K562 (cell line): ENCODE data around the gene VPS4B. TPM values are rescaled to one million over a fixed set of nuclear protein-coding genes. Genes with fewer than 3 reads are reported as not detected.

ENCODE experiments used
- CXXC5 ChIP-seq: fragments of 250-450 bp; sonication (Bioruptor Pico); IDR thresholded peaks from 2 replicates; pipeline ENCODE4 v1.8.0; 2022; ENCODE audit warnings: inconsistent platforms, mild to moderate bottlenecking, moderate library complexity
- DACH1 ChIP-seq: fragments of 450-650 bp; IDR thresholded peaks from 2 replicates; pipeline ENCODE4 v1.6.1; 2018; ENCODE audit not compliant: partially characterized antibody
- FOS ChIP-seq: IDR thresholded peaks from 3 replicates; pipeline ENCODE4 v1.6.1; 2011; ENCODE audit not compliant: insufficient read length; ENCODE audit errors: extremely low read depth
- GTF2A2 ChIP-seq: IDR thresholded peaks from 2 replicates; pipeline ENCODE4 v1.6.1; 2016; ENCODE audit warnings: mild to moderate bottlenecking, missing genetic modification characterization, missing compliant biosample characterization
- HOXB6 ChIP-seq: fragments of 250-450 bp; sonication (Bioruptor Pico); IDR thresholded peaks from 2 replicates; pipeline ENCODE4 v1.5.1; 2022; ENCODE audit warnings: mild to moderate bottlenecking, borderline replicate concordance
- KAT7 ChIP-seq: sonication (generic); formaldehyde crosslinking; IDR thresholded peaks from 2 replicates; pipeline ENCODE4 v1.8.0; 2022; ENCODE audit warnings: missing genetic modification reagents, mild to moderate bottlenecking, borderline replicate concordance
- KLF16 ChIP-seq: IDR thresholded peaks from 2 replicates; pipeline ENCODE4 v1.6.1; 2016; ENCODE audit warnings: antibody characterized with exemption
- NFIC ChIP-seq: fragments of 450-650 bp; IDR thresholded peaks from 2 replicates; pipeline ENCODE4 v1.6.1; 2017; ENCODE audit warnings: mild to moderate bottlenecking, inconsistent platforms
- SIX5 ChIP-seq, 2 experiments: IDR thresholded peaks; 2 replicates each; pipeline ENCODE4 v1.6.1; 2011; ENCODE audit warnings: low read length in 2 of 2, borderline replicate concordance in 1 of 2, low read depth in 1 of 2, mild to moderate bottlenecking in 1 of 2, moderate library complexity in 1 of 2; ENCODE audit not compliant: insufficient read depth in 1 of 2
- TRIM24 ChIP-seq, 2 experiments: fragments of 450-650 bp; IDR thresholded peaks; 2 replicates each; pipeline ENCODE4 v1.6.1; 2016
- ZBTB49 ChIP-seq: sonication (generic); formaldehyde crosslinking; IDR thresholded peaks from 2 replicates; pipeline ENCODE4 v1.8.0; 2022; ENCODE audit warnings: missing genetic modification reagents, mild to moderate bottlenecking, borderline replicate concordance
- ZEB2 ChIP-seq: fragments of 450-650 bp; IDR thresholded peaks from 2 replicates; pipeline ENCODE4 v1.6.1; 2016
- ZNF407 ChIP-seq: fragments of 450-650 bp; IDR thresholded peaks from 2 replicates; pipeline ENCODE4 v1.6.1; 2016; ENCODE audit warnings: low read depth
- ZNF583 ChIP-seq: fragments of 250-450 bp; sonication (Bioruptor Pico); IDR thresholded peaks from 2 replicates; pipeline ENCODE4 v1.4.0; 2020
- ZNF586 ChIP-seq: fragments of 450-650 bp; formaldehyde crosslinking; conservative IDR thresholded peaks from 2 replicates; pipeline ENCODE4 v1.4.0; 2020; ENCODE audit warnings: mild to moderate bottlenecking, moderate library complexity
- ZNF77 ChIP-seq: fragments of 250-450 bp; sonication (Bioruptor Pico); IDR thresholded peaks from 2 replicates; pipeline ENCODE4 v1.5.0; 2020
- polyA plus RNA-seq, 8 experiments: library from polyadenylated mRNA; depleted of rRNA in 4 of 8; stranded (reverse) in 5 of 8; unstranded in 3 of 8; fragments of >200 nt; fragmentation: Nextera tagmentation in 2 of 8; fragmentation: Illumina TruSeq in 1 of 8; extraction: Ambion mirVana in 2 of 8; extraction: Trizol in 1 of 8; gene quantifications; 2 replicates each; pipeline versions ENCODE4 v1.2.1 to v1.2.3, GENCODE V29; 2011 to 2014; ENCODE audit warnings: inconsistent platforms in 1 of 8, missing spikeins in 1 of 8
- total RNA-seq, 7 experiments: library from RNA; depleted of rRNA in 6 of 7; stranded (reverse); fragments of >200 nt in 6 of 7; fragmentation: Illumina TruSeq in 2 of 7; extraction: Trizol in 2 of 7; gene quantifications; 2 replicates each; pipeline versions ENCODE4 v1.2.1 to v1.2.3, GENCODE V29; 2011 to 2021; ENCODE audit warnings: low replicate concordance in 1 of 7
- TF ChIP-seq, protein P1 (sequence below): fragments of 250-450 bp; sonication (Bioruptor Pico); IDR thresholded peaks from 2 replicates; pipeline ENCODE4 v1.9.0; 2021; ENCODE audit warnings: mild to moderate bottlenecking, inconsistent platforms

The VPS4B gene
- total and polyA plus RNA-seq, 9 of the 15 experiments (the other 6 are each of a cell fraction or from before 2014, with no cell fraction given) = 7.3 to 16.4 (median 10.4) TPM

- no peak for TF ChIP-seq ZNF407
- no peak for TF ChIP-seq ZEB2
- no peak; the same call in 1 of the 2 replicates for TF ChIP-seq CXXC5 (CRISPR knock-in tag)
- no peak for TF ChIP-seq TRIM24 (IDR thresholded peaks at IDR 0.05)
- TF ChIP-seq NFIC = no peak
- no peak for TF ChIP-seq ZNF583
- TF ChIP-seq HOXB6 (CRISPR knock-in tag) = no peak
- TF ChIP-seq ZNF77 (CRISPR knock-in tag) = no peak
- no peak for TF ChIP-seq KAT7 (CRISPR knock-in tag)
- no peak for TF ChIP-seq GTF2A2
- 0 out of 2 replicates have a peak, but pooled peaks have one; percentile 61 for TF ChIP-seq ZBTB49 (CRISPR knock-in tag)
- TF ChIP-seq DACH1 = no peak
- TF ChIP-seq, protein P1, sequence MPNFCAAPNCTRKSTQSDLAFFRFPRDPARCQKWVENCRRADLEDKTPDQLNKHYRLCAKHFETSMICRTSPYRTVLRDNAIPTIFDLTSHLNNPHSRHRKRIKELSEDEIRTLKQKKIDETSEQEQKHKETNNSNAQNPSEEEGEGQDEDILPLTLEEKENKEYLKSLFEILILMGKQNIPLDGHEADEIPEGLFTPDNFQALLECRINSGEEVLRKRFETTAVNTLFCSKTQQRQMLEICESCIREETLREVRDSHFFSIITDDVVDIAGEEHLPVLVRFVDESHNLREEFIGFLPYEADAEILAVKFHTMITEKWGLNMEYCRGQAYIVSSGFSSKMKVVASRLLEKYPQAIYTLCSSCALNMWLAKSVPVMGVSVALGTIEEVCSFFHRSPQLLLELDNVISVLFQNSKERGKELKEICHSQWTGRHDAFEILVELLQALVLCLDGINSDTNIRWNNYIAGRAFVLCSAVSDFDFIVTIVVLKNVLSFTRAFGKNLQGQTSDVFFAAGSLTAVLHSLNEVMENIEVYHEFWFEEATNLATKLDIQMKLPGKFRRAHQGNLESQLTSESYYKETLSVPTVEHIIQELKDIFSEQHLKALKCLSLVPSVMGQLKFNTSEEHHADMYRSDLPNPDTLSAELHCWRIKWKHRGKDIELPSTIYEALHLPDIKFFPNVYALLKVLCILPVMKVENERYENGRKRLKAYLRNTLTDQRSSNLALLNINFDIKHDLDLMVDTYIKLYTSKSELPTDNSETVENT (CRISPR knock-in tag) = no peak
- TF ChIP-seq SIX5 (IDR thresholded peaks at IDR 0.05; ENCODE audit: borderline replicate concordance in 1 of 2, insufficient read depth in 1 of 2, low read depth in 1 of 2, low read length in 2 of 2) = no peak
- no peak for TF ChIP-seq KLF16
- TF ChIP-seq ZNF586 (CRISPR knock-in tag) = no peak
- no peak for TF ChIP-seq FOS
Measured at GRCh38 chr18:63422864-63423304, 608 bp upstream of the VPS4B start (continued).
